ENCODE results near the gene PMM2.

- no peak for TF ChIP-seq CTCF (IDR thresholded peaks at IDR 0.05)
- no peak for TF ChIP-seq EZH2 (IDR thresholded peaks at IDR 0.05; ENCODE audit: borderline replicate concordance, insufficient read depth, low read depth, low read length, poor library complexity, severe bottlenecking)
Measured at GRCh38 chr16:8751481-8752311, 45.9 kb upstream of the PMM2 start.

All from B cell (primary cell).